Kidney epithelial cell (primary cell): ENCODE measurements around the gene DST. TPM values are rescaled to one million over a fixed set of nuclear protein-coding genes. Genes with fewer than 3 reads are reported as not detected.

ENCODE experiments used
- DNase-seq: peaks from one replicate; pipeline ENCODE4 v3.0.0-alpha.2; 2010; ENCODE audit warnings: low read depth
- H3K27me3 ChIP-seq: 2 replicates; pipeline ENCODE4 v1.6.0; 2011; ENCODE audit warnings: low read length; ENCODE audit not compliant: control insufficient read depth, insufficient read depth
- H3K36me3 ChIP-seq: 2 replicates; pipeline ENCODE4 v1.5.1; 2011; ENCODE audit warnings: low read length; ENCODE audit not compliant: control insufficient read depth, insufficient read depth
- H3K4me3 ChIP-seq: 2 replicates; pipeline ENCODE4 v1.5.1; 2011; ENCODE audit warnings: low read depth, mild to moderate bottlenecking, control low read depth, low read length
- total RNA-seq: library from RNA; depleted of rRNA; stranded (reverse); fragments of >200 nt; gene quantifications from 2 replicates; pipeline ENCODE4 v1.2.3, GENCODE V29; 2015
- TF ChIP-seq, protein P1 (sequence below): IDR thresholded peaks from 2 replicates; pipeline ENCODE4 v1.5.1; 2011; ENCODE audit warnings: mild to moderate bottlenecking, moderate library complexity, low read length, control low read depth, inconsistent platforms; ENCODE audit not compliant: insufficient read depth, poor library complexity, severe bottlenecking

Gene DST
- total RNA-seq, 1 donor from 2014 or later, result 91.3 TPM

DNA sequence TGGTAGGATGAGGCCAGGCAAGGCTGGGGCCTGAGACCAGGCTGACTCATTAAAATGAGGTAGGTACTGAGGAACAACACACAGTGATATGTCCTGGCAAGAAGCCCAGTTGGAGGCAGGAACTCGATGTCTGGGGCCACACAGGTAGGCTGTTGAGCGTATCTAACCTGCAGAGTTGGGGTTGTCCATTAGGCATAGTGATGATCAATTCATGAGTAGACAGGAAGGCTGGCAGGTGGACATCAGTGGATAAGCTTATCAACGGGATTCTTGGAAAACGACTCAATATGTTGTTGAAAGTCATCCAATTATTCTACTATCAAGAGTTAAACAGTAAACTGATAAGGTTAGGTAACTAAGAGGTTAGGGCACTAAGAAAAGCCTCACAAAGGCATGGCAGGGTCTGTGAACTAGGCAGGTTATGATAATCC lies 202.1 kb downstream of the DST start:
- H3K4me3 ChIP-seq, result no peak overlapping the region
- no peak for DNase-seq
- TF ChIP-seq, protein P1, sequence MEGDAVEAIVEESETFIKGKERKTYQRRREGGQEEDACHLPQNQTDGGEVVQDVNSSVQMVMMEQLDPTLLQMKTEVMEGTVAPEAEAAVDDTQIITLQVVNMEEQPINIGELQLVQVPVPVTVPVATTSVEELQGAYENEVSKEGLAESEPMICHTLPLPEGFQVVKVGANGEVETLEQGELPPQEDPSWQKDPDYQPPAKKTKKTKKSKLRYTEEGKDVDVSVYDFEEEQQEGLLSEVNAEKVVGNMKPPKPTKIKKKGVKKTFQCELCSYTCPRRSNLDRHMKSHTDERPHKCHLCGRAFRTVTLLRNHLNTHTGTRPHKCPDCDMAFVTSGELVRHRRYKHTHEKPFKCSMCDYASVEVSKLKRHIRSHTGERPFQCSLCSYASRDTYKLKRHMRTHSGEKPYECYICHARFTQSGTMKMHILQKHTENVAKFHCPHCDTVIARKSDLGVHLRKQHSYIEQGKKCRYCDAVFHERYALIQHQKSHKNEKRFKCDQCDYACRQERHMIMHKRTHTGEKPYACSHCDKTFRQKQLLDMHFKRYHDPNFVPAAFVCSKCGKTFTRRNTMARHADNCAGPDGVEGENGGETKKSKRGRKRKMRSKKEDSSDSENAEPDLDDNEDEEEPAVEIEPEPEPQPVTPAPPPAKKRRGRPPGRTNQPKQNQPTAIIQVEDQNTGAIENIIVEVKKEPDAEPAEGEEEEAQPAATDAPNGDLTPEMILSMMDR, result no peak
- no peaks in the 10 kb centered on the region for H3K27me3 ChIP-seq
- no peaks in the 10 kb centered on the region for H3K36me3 ChIP-seq

DNA sequence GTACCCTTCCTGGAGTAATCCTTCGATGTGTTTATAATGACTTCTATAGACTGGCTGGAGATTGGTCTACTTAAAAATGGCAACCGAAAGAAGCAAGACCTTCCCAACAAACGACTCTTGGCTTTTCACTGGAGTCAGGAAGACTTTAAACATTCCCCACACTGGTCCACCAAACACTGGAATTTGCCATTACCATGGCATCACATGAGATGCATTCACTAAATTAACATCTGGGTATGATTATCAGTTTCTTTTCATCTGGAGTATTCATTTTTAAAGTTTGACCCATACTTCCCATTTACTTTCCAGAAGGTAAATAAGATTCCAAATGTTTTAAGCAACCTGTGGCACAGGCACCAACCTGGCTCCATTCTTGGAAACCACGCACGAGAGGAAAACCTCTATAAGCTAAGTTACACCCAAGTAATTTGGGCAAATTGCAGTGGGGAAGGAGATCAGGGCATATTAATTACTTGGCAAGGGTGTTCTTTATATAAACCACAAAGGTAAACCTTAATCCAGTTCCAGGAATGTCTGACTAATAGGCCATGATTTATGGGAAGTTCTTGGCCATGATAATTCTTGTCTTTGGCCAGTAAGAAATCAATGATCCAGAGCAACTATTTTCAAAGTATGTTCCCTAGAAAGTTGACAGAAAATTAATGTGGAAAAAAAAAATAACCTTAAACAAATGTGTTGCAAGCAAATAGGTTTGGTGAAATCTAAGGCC lies 205.4 kb downstream of the DST start:
- TF ChIP-seq, protein P1, result no peak
- H3K36me3 ChIP-seq, result no peaks in the 10 kb centered on the region
- no peak overlapping the region for H3K4me3 ChIP-seq
- DNase-seq, result peak; percentile 65
- no peaks in the 10 kb centered on the region for H3K27me3 ChIP-seq

DNA sequence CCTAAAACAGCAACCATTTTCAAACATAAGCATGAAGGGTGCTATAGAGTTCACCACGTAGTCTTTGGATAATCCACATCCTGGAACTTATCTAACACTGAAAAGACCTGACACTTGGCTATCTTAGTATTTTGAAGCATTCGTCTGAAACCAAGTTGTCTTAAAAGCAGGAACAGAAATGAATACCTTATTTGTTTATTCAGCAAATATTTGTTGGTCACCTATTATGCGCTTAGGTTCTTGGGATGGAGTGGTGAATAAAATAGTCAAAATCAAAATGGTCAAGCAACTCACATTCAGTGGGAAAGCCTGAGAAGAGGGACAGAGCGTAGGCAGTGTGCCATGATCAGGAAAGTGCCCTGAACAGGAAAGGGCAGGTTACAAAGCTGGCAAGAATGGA lies 206.9 kb downstream of the DST start:
- Histone ChIP-seq H3K27me3 (no peaks in the 10 kb centered on the region), H3K4me3 (no peak overlapping the region), H3K36me3 (no peaks in the 10 kb centered on the region)
- no peak for DNase-seq
- TF ChIP-seq, protein P1, result no peak

DNA sequence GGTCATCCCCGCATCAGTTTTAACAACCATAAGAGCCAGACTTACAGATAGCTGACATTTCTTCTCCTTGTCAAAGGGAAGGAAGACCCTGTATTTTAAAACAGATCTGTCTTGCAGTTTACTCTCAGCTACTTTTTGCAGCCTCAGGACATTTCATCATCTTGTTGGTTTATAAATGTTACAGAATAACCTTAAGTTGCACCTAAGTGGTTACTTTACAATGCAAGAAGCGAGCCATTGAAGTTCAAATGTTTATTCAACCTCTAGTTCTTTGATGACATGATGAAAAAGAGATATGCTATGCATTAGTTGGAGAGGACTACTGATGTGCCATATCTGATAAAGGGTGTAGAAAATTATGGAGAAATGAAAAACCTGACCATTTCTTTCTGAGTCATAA lies 207.4 kb downstream of the DST start:
- Histone ChIP-seq H3K27me3 (no peaks in the 10 kb centered on the region), H3K4me3 (no peak overlapping the region), H3K36me3 (no peaks in the 10 kb centered on the region)
- DNase-seq, result no peak
- TF ChIP-seq, protein P1, result no peak

DNA sequence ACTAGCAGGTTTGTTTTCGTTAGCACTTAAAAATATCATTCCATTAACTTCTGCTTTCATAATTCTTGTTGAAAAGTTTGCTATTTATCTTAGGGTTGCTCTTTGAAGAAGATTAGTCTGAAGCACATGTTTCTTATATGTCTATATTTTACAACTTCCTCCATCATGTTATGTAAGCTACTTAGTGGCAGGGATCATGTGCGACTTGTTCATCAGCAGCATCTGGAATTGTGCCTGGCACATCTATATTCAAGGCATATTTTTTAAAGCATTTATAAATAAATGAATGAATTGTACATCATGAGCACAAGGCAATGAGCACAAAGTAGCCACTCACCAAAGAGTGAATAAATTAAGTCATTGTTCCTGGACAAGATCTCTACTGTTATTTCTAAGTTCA lies 208.1 kb downstream of the DST start:
- no peak overlapping the region for H3K4me3 ChIP-seq
- DNase-seq, result no peak
- H3K27me3 ChIP-seq, result no peaks in the 10 kb centered on the region
- no peaks in the 10 kb centered on the region for H3K36me3 ChIP-seq
- TF ChIP-seq, protein P1, result no peak

DNA sequence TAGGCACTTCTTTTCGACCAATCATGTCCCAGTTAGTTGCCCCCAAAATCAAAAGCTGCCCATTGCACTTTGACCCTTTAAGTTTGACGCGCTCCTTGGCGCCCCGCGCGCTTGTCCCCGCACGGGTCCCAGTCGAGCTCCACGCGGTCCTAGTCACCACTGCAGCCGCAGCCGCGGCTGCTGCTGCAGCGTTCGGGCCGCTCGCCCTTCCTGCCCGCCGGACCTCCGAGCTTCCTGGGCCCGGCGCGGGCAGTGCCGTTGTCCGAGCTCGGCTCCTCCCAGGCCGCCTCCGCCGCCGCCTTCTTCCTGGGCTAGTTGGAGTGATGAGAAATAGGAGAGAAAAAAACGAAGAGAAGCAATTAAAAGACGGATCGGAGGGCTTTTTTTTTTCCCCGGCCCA lies 209.6 kb downstream of the DST start:
- TF ChIP-seq, protein P1, result no peak
- no peak for DNase-seq
- H3K27me3 ChIP-seq, result no peaks in the 10 kb centered on the region
- H3K36me3 ChIP-seq, result no peaks in the 10 kb centered on the region
- H3K4me3 ChIP-seq, result no peak overlapping the region
